Spleen (tissue), 7 donors: ENCODE data around the gene LAMC2.

Experiments used
- CTCF ChIP-seq, 11 experiments: fragments of 200-600 bp in 7 of 11; fragments of 450-650 bp in 4 of 11; sonication (generic) in 4 of 11; IDR thresholded peaks in 8 of 11; conservative IDR thresholded peaks in 3 of 11; 1 replicate in 7 of 11; 2 replicates in 4 of 11; pipeline versions ENCODE4 v1.4.0 to v1.8.0; 2016 to 2021; ENCODE audit warnings: antibody characterized with exemption in 11 of 11, inconsistent platforms in 4 of 11, mild to moderate bottlenecking in 1 of 11
- POLR2AphosphoS5 ChIP-seq, 3 donors: sonication (generic); formaldehyde crosslinking; IDR thresholded peaks; one replicate each; pipeline ENCODE4 v1.5.1; 2017; ENCODE audit warnings: antibody characterized with exemption in 3 of 3
- donor health status: DM: no; HTN: no; CAD: no; lungs with moderate emphysema.
- donor health status: DM: no; HTN: no; CAD: no.
- donor health status: DM: no; HTN: no; CAD: no.

GRCh38 chr1:183219616-183220009, 33.5 kb downstream of the LAMC2 start:
- TF ChIP-seq CTCF (IDR thresholded peaks at IDR 0.05 in 8 of 11, conservative IDR thresholded peaks at IDR 0.05 in 3 of 11) (no peak), POLR2AphosphoS5 (IDR thresholded peaks at IDR 0.05) (no peak)
